GDM1 (cell line): ENCODE data around the gene INTS6L.

Experiments
- DNase-seq: peaks from one replicate; lab custom pipeline; 2025; lab: John Stamatoyannopoulos, UW

INTS6L gene

GRCh38 chrX:135520553-135521404, at the start of gene INTS6L:
TSS of gene INTS6L (plus strand) at chrX:135520660. CDS start at chrX:135520993, 333 bp downstream.
- DNase-seq = peak; percentile 88

GRCh38 chrX:135476378-135476777, 44.1 kb upstream of the INTS6L start:
- no peak for DNase-seq

- DNase-seq = peak; percentile 41
Measured at GRCh38 chrX:135477576-135477975, 42.9 kb upstream of the INTS6L start.

- no peak for DNase-seq
Measured at GRCh38 chrX:135480076-135480475, 40.4 kb upstream of the INTS6L start.

- DNase-seq = no peak
Measured at GRCh38 chrX:135481696-135482179, 38.7 kb upstream of the INTS6L start.

GRCh38 chrX:135484641-135485289, 35.7 kb upstream of the INTS6L start:
- DNase-seq = no peak

GRCh38 chrX:135489542-135489941, 30.9 kb upstream of the INTS6L start:
- no peak for DNase-seq

GRCh38 chrX:135490979-135491514, 29.4 kb upstream of the INTS6L start:
- DNase-seq = no peak

GRCh38 chrX:135494453-135494852, 26.0 kb upstream of the INTS6L start:
- DNase-seq = no peak

GRCh38 chrX:135497736-135498135, 22.7 kb upstream of the INTS6L start:
- no peak for DNase-seq

GRCh38 chrX:135498236-135498635, 22.2 kb upstream of the INTS6L start:
- DNase-seq = no peak

- no peak for DNase-seq
Measured at GRCh38 chrX:135505351-135505750, 15.1 kb upstream of the INTS6L start.

- no peak for DNase-seq
Measured at GRCh38 chrX:135509885-135510284, 10.6 kb upstream of the INTS6L start.

- no peak for DNase-seq
Measured at GRCh38 chrX:135512508-135513129, 7.8 kb upstream of the INTS6L start.

GRCh38 chrX:135513130-135513515, 7.3 kb upstream of the INTS6L start:
- no peak for DNase-seq

- no peak for DNase-seq
Measured at GRCh38 chrX:135516376-135516775, 4.1 kb upstream of the INTS6L start.

- DNase-seq = no peak
Measured at GRCh38 chrX:135518161-135518560, 2.3 kb upstream of the INTS6L start.

- DNase-seq = no peak
Measured at GRCh38 chrX:135520022-135520552, 373 bp upstream of the INTS6L start.

- DNase-seq = peak; percentile 90
Measured at GRCh38 chrX:135521405-135522131, 1.1 kb downstream of the INTS6L start.

- no peak for DNase-seq
Measured at GRCh38 chrX:135522132-135522530, 1.7 kb downstream of the INTS6L start.

- DNase-seq = no peak
Measured at GRCh38 chrX:135522878-135523693, 2.6 kb downstream of the INTS6L start.
